NCI-H2107 treated with DMSO at 0.1 percent for 48 hours (cell line): ENCODE measurements around the gene COX15.
"Not testable (repeated sequence)": the region's sequence is repeated elsewhere in the genome, so short reads cannot be mapped to it uniquely, and the experiment has no call there.

Experiments used
- DNase-seq: peaks from one replicate; lab custom pipeline; 2025; ENCODE audit not compliant: unreplicated experiment; lab: John Stamatoyannopoulos, UW

Gene COX15

DNA sequence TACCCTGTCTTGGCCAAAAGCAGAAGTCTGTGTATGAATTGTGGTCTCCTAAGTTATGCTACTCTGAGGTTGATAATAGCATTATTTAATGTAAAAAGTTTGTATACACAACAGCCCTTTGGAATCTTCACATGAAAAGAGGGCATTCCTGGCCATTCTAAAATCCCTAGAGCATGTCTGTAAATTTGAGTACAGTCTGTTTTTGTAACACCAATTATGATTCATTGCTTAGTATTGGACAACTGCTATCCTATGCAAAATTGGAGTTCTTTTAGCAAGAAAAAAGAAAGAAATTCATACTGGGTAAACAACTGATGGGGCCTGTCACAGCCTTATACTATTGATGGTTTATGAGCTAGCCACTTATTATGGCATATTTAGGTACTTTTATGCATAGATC, 10.3 kb upstream of the COX15 start:
- DNase-seq, result no peak

- DNase-seq, result no peak
Observed at GRCh38 chr10:99740933-99741559, 9.1 kb upstream of the COX15 start.

GRCh38 chr10:99740260-99740659, 8.3 kb upstream of the COX15 start:
- DNase-seq, result no peak

DNA sequence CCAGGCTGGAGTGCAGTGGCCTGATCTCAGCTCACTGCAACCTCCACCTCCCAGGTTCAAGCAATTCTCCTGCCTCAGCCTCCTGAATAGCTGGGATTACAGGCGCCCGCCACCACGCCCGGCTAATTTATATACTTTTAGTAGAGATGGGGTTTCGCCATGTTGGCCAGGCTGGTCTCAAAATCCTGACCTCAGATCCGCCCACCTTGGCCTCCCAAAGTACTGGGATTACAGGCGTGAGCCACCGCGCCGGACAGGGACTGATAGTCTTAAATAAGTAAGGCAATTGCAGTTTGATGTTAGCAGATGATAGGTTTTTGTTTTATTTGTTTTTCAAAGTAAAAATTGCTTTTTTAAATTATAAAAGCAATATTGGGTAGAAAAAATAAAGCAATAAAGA, 2.2 kb upstream of the COX15 start:
- DNase-seq, result not testable (repeated sequence)

DNA sequence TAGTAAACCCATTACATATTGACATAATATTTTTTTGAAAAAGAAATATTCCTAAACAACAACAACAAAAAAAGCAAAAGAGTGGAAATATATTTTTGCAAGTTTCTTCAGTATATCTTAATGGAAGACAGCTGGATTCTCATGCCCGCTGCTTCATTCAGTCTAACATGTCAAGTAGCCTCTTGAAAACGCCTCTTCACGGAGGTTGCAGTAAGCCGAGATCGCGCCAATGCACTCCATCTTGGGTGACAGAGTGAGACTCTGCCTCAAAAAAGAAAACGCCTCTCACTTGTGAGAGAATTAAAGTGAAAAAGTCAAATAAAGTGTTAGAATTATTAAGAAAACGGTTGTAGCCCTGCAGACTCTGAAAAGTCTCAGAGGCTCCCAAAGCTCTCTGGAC, 1.4 kb upstream of the COX15 start:
- DNase-seq, result no peak

DNA sequence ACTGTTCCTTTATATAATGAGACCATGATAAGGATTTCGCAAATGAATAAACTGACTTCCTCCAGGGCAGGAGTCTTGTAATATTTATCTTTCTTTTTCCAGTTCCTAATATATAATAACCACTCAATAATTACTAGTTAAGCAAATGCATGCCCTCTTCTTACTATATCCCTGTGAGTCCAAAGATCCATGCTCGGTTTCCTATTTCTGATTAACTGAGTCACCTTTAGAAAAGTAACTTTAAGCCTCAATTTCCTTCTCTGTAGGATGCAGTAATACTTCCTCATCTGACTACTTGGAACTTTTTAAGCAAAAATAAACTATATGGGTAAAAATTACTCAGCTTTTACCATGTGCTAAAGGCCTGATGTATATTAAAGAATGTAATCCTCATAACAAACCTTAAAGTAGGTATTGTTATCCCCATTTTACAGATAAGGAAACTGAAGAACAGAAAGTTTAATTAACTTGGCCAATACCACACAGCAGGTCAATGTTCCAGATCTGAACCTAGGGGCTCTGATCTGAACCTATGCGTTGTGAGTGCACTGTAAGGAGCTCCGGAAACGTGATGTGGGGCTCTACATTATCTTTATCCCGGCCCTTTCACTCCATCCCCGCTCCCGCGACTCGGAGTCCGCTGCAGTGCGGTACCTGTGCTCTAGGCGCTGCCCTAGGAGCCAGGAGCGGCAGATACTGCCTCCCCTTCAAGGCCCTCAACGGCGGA, 458 bp downstream of the COX15 start:
- no peak for DNase-seq

- DNase-seq, result no peak
Observed at GRCh38 chr10:99730026-99730425, 1.9 kb downstream of the COX15 start.

- DNase-seq, result no peak
Observed at GRCh38 chr10:99720387-99720786, 11.5 kb downstream of the COX15 start.

- no peak for DNase-seq
Observed at GRCh38 chr10:99714446-99714845, 17.5 kb downstream of the COX15 start.

DNA sequence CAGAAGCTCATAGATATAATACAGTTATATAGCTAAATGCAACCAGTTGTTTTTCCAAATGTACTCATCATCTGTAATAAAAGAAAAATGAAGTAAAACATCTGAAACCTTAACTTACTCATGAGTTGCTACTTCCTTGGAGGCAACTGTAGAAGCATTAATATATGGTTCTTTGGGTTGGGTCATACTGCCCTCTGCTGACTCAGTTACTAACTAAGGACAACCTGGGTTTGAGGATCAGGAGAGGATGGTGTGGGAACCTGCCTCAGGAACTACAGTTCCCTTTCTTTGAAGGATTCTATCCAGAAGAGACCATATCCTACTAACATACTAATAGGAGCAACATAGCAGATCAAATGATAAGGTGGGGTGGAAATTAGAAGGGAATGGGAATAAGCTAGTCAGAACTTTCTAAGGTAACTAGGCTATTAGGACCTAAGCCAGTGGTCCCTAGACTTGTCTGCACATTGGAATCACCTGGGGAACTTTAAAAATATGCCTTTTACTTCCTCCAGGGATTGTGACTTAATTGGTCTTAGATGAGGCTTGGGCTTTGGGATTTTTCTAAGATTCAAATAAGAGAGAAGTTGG, 20.7 kb downstream of the COX15 start:
- no peak for DNase-seq

DNA sequence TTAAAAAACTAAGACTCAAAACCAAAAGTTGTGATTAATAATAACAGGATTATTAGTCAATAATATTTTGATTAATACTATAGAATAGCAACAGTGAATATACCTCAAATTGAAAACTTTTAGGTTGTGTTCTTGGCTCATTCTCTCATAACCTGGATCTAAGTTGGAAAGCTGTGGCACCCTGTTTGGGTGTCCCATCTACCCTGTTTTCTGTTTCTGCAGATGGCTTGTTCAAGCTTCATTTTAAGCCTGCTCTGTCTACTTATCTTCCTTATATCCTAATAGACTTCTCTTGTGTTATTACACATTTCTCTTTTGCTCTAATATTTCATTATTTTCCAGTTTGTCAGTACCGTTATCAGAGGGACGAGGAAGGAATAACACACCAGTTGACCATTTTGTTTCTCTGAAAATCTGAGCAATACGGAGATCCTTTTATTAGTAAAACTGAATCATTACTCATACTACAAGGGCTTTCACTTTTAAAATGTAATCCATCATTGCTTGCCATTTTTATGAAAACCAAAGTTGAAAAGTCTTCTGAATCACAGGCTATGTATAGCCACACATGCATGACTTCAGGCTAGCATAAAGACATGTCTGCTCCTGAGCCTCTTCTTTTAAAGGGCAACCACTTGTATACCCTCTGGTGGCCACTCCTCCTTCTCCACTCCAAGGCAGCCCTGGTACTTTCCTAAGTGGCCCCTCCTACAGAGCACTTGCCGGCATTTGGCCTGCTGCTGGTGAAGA, 22.3 kb downstream of the COX15 start:
- no peak for DNase-seq

DNA sequence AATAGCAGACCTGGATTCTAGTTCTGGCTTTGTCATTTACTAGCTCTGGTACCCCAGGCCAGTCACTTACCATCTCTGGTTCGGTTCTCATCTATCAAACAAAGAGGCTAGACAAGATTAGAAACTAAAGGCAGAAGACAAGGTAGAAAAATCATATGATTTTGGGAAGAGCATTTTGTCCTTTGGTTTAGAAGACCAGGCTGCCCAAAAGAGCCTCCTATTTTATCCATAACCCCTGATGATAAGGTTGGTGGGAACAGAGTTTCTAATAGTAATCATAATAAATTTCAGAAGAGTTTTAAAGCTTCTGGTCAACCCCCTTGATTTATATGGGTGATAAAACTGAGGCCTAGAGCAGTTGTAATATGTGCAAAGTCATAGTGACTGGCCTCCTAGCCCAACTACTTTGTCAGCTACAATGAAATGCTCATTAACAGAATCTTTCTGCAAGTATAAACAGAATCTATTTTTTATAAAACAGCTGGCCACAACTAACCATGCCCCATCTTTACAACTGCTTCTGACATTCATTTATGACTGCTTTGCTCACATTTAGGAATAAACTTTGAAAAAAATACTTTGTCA, 23.4 kb downstream of the COX15 start:
- DNase-seq, result no peak

DNA sequence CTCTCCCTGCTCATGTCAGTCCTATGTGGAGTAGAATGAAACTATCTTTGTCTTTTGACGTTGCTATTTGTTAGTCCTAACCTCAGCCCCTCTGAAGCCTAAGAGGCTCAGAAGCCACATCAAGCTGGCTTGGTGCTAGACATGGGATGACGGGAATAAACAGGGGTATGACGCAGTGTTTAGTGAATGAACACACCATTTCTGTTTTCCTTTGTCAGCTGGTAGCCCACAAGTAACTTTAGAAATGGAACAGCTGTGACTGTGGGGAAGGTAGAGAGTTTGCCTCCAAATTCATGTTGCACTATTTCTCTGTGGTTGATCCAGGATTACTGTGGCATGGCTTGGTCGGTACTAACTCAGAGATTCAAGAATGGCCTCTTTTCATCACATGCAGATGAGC, 31.3 kb downstream of the COX15 start:
- DNase-seq, result no peak

GRCh38 chr10:99698504-99699080, 33.3 kb downstream of the COX15 start:
- no peak for DNase-seq

DNA sequence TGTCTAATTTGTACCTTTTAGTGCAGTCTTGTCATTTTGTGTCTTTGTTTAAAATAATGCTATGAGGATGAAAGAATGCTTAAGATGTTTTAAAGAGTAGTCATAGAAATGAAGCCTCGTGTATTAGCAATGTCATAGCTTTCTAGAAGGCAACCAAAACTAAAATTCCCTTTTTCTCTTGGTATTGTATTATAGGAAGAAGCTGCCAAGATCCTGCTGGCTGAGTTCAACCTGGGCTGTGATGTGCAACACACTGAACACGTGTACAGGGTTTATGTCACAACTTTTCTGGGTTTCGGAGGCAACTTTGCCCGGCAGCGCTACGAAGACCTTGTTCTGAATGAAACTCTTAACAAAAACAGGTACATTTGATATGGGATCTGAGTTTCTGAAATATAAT, 36.2 kb downstream of the COX15 start:
- no peak for DNase-seq

- DNase-seq, result no peak
Observed at GRCh38 chr10:99693933-99694583, 37.9 kb downstream of the COX15 start.

GRCh38 chr10:99689461-99689860, 42.5 kb downstream of the COX15 start:
- no peak for DNase-seq

- DNase-seq, result no peak
Observed at GRCh38 chr10:99685597-99685967, 46.3 kb downstream of the COX15 start.

- no peak for DNase-seq
Observed at GRCh38 chr10:99682752-99683151, 49.2 kb downstream of the COX15 start.
